Heart left ventricle (tissue), 16 donors: ENCODE measurements around the gene CDKN1C. TPM values are rescaled to one million over a fixed set of nuclear protein-coding genes. Genes with fewer than 3 reads are reported as not detected.

Experiments
- ATAC-seq, 4 donors: fragments of 200-7000 bp; cut with Tn5 transposase; one replicate each; pipeline ENCODE4 v1.9.1; 2020 to 2022; ENCODE audit warnings: moderate library complexity in 4 of 4, mild to moderate bottlenecking in 3 of 4, moderate number of reproducible peaks in 1 of 4
- DNase-seq, 5 donors: peaks; one replicate each; pipeline ENCODE4 v3.0.0-alpha.2; 2020
- H3K27ac ChIP-seq, 12 donors: fragments of 200-600 bp; sonication (generic) in 4 of 12; one replicate each; pipeline versions ENCODE4 v1.5.0 to v1.8.0; 2016 to 2022; ENCODE audit warnings: mild to moderate bottlenecking in 2 of 12
- H3K27me3 ChIP-seq, 9 donors: fragments of 200-600 bp; sonication (generic) in 2 of 9; one replicate each; pipeline versions ENCODE4 v1.5.1 to v1.8.0; 2016 to 2022; ENCODE audit warnings: mild to moderate bottlenecking in 3 of 9
- H3K36me3 ChIP-seq, 9 donors: fragments of 200-600 bp; sonication (generic) in 2 of 9; one replicate each; pipeline versions ENCODE4 v1.5.0 to v1.8.0; 2018 to 2022; ENCODE audit warnings: mild to moderate bottlenecking in 2 of 9
- H3K4me1 ChIP-seq, 12 donors: fragments of 200-600 bp; sonication (generic) in 4 of 12; one replicate each; pipeline versions ENCODE4 v1.5.0 to v1.8.0; 2016 to 2022; ENCODE audit warnings: mild to moderate bottlenecking in 3 of 12
- H3K4me3 ChIP-seq, 12 donors: fragments of 200-600 bp; sonication (generic) in 4 of 12; one replicate each; pipeline versions ENCODE4 v1.5.0 to v1.8.0; 2017 to 2022; ENCODE audit warnings: mild to moderate bottlenecking in 9 of 12, moderate library complexity in 4 of 12
- H3K9me3 ChIP-seq, 12 donors: fragments of 200-600 bp; sonication (generic) in 4 of 12; one replicate each; pipeline versions ENCODE4 v1.5.0 to v1.8.0; 2016 to 2022; ENCODE audit warnings: mild to moderate bottlenecking in 1 of 12
- CTCF ChIP-seq, 12 donors: fragments of 200-600 bp; sonication (generic) in 4 of 12; IDR thresholded peaks; one replicate each; pipeline versions ENCODE4 v1.5.0 to v1.8.0; 2018 to 2022; ENCODE audit warnings: antibody characterized with exemption in 12 of 12, mild to moderate bottlenecking in 5 of 12
- POLR2A ChIP-seq, 2 donors: fragments of 450-650 bp; IDR thresholded peaks; one replicate each; pipeline ENCODE4 v1.6.1; 2017; ENCODE audit warnings: antibody characterized with exemption in 2 of 2, mild to moderate bottlenecking in 2 of 2, moderate library complexity in 2 of 2
- WGBS, 4 donors: extraction: QIAGEN DNeasy Blood & Tissue Kit in 2 of 4; methylation state at CpG; one replicate each; pipeline versions ENCODE4 v1.1.5 to v1.1.7; 2013 to 2018; 5-methylcytosine and 5-hydroxymethylcytosine counted together
- intact Hi-C, 10 donors: fragments of 100-400 bp; cut with DNase I; formaldehyde crosslinking; loops; one replicate each; pipeline versions ENCODE4 v1.11.1 to v1.14.2; 2022
- polyA plus RNA-seq, 2 donors: library from polyadenylated mRNA; stranded (reverse); fragments of 200-250 nt; gene quantifications; one replicate each; pipeline ENCODE4 v1.2.3, GENCODE V29; 2013
- total RNA-seq, 9 donors: library from RNA; depleted of rRNA in 2 of 9; stranded (reverse); fragments of >200 nt in 2 of 9; fragmentation: NEBNext Ultra II Directional in 3 of 9; extraction: Animal tissue kit (Norgen Biotek cat#: 25700) in 3 of 9; gene quantifications; one replicate each; pipeline versions ENCODE4 v1.1.0 to v1.2.4, GENCODE V29; 2016 to 2023
- donor health status: ischemic (EF 13 %, LVEDD 7.1; RV severe dilation, severe dysfunction).
- donor health status: healthy with polysubstance abuse.
- donor health status: DM: no; HTN: yes; CAD: no.
- donor health status: DM: no; HTN: no; CAD: no.
- donor health status: ischemic (EF 25% LVEDD 6.9; RV normal size, moderate dysfunction).
- donor health status: ischemic (EF 25% LVEDD 5.7; RV mildly dilated, moderate dysfunction).
- donor health status: healthy.
- donor health status: DM: yes; HTN: yes; CAD: no.
- donor health status: ischemic (EF 35%, LVEDD 5.7; RV mildly dilated, moderate dysfunction).
- donor health status: nonischemic (EF 11% LVEDD 7.7; RV severe dilation, severe dysfunction).
- donor health status: DM: yes; HTN: yes; CAD: no.
- donor health status: PGD.
- donor health status: ischemic (EF 29% LVEDD 5.4; RV normal size, mild dysfunction).
- donor health status: nonischemic (EF 23%, LVEDD 6.1; RV moderate dilation, normal function).

CDKN1C gene
- total and polyA plus RNA-seq, 11 donors, result 18.8 to 42.5 (median 33.4) TPM

DNA sequence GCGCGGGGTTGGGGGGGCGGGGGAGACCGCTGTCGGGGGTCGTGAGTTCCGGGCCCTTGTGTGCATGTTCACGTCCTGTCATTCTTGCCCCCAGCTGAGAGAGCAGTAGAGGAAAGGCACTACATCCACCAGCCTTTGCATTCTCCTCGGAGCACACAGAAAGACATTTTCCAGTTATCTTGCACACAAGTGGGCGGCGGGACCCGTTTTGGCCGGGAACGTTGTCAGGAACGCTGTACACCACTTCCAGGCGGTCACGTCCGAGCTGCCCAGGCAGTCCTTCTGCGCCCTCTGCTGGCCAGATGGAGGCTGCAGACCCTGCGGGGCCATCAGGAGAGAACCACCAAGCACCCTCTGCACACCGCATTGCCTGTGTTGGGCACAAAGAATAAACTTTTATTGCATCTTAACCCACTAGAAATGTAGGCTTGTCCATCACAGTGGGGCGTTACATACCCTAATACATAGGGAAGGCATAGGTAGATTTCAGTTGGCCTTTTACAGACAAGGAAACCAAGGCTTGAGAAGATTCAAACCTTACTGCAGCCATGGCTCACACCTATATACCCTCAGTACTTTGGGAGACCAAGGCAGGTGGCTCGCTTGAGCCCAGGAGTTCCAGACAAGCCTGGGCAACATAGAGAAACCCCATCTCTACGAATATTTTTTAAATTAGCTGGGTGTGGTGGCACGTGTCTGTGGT lies 2.8 kb upstream of the CDKN1C start:
- ATAC-seq (peak; percentile 53 to 69 (median 61)), DNase-seq (peak; percentile 91 to 96 (median 92))
- Histone ChIP-seq H3K4me1 (peaks cover 5 to 53% (median 30%) of the 10 kb centered on the region in 12 donors), H3K9me3 (no peaks in the 10 kb centered on the region), H3K27ac (peak overlapping the region in 1 of 12 donors; percentile 90), H3K36me3 (no peaks in the 10 kb centered on the region), H3K27me3 (peaks cover 0 to 10% (median 0%) of the 10 kb centered on the region in 9 donors), H3K4me3 (no peak overlapping the region)
- intact Hi-C loops, result loop anchor here (1.0 to 10.0 kb wide), 15 partner anchors 56 to 576 kb away; partner anchors contain the start of genes KCNQ1OT1 (in 5 of the 10) and KCNQ1 (in 1 of the 10)
- WGBS, 4 donors, result 30 to 36% (median 33%) methylated on average over 23 to 25 of the region's 25 CpGs
- TF ChIP-seq CTCF (IDR thresholded peaks at IDR 0.05), result peak; percentile 95 to 99 (median 98)
- TF ChIP-seq POLR2A (IDR thresholded peaks at IDR 0.05), result no peak

- Histone ChIP-seq H3K9me3 (no peaks in the 10 kb centered on the region), H3K36me3 (peaks cover 0 to 4% (median 0%) of the 10 kb centered on the region in 9 donors), H3K4me3 (no peak overlapping the region), H3K27ac (peak overlapping the region in 4 of 12 donors; percentile 2 to 90 (median 30)), H3K4me1 (peaks cover 5 to 52% (median 34%) of the 10 kb centered on the region in 12 donors), H3K27me3 (peaks cover 0 to 16% (median 0%) of the 10 kb centered on the region in 9 donors)
- no peak for DNase-seq
- intact Hi-C loops, result loop anchor here (1.0 to 10.0 kb wide), 15 partner anchors 55 to 575 kb away; partner anchors contain the start of genes KCNQ1OT1 (in 5 of the 10) and KCNQ1 (in 1 of the 10)
- no peak for ATAC-seq
- no peak for TF ChIP-seq CTCF (IDR thresholded peaks at IDR 0.05)
- no peak for TF ChIP-seq POLR2A (IDR thresholded peaks at IDR 0.05)
- WGBS, 4 donors, result 70 to 79% (median 73%) methylated on average over 10 to 11 of the region's 11 CpGs
Measured at GRCh38 chr11:2887515-2888195, 2.1 kb upstream of the CDKN1C start.

GRCh38 chr11:2886936-2887335 lies 1.4 kb upstream of the CDKN1C start:
- no peak overlapping the region for H3K4me3 ChIP-seq
- peaks cover 0 to 4% (median 0%) of the 10 kb centered on the region in 9 donors for H3K36me3 ChIP-seq
- TF ChIP-seq POLR2A (IDR thresholded peaks at IDR 0.05) (no peak), CTCF (IDR thresholded peaks at IDR 0.05) (no peak)
- peak overlapping the region in 3 of 12 donors; percentile 72 to 90 (median 77) for H3K27ac ChIP-seq
- ATAC-seq (no peak), DNase-seq (peak in 1 of 5 donors; percentile 40)
- H3K9me3 ChIP-seq, result no peaks in the 10 kb centered on the region
- 88 to 95% (median 92%) methylated on average over 3 to 5 of the region's 5 CpGs for WGBS, 4 donors
- intact Hi-C loops, result loop anchor here in 9 of 10 donors (1.0 to 10.0 kb wide), 12 partner anchors 55 to 575 kb away; partner anchors contain the start of genes KCNQ1OT1 (in 5 of the 9) and KCNQ1 (in 1 of the 9)
- H3K27me3 ChIP-seq, result peaks cover 0 to 16% (median 0%) of the 10 kb centered on the region in 9 donors
- peaks cover under 1 to 51% (median 32%) of the 10 kb centered on the region in 12 donors for H3K4me1 ChIP-seq
